Measurements from ENCODE around the gene MIB1. TPM values are rescaled to one million over a fixed set of nuclear protein-coding genes. Genes with fewer than 3 reads are reported as not detected.

Gene MIB1
- total and polyA plus RNA-seq, 10 of the 15 experiments (the other 5 are each of a cell fraction or from before 2014, with no cell fraction given), result 2.3 to 27.5 (median 10.4) TPM

- Histone ChIP-seq H2AFZ (ENCODE audit: control insufficient read depth, low read depth, low read length) (no peak overlapping the region), H3K36me3 (ENCODE audit: control insufficient read depth in 2 of 2, insufficient read depth in 2 of 2, low read length in 1 of 2) (no peaks in the 10 kb centered on the region), H3K27ac (ENCODE audit: control insufficient read depth, insufficient read depth) (no peak overlapping the region), H3K9ac (ENCODE audit: control insufficient read depth, insufficient read depth, low read length) (no peak overlapping the region), H3K79me2 (ENCODE audit: control insufficient read depth, insufficient read depth, low read length) (no peaks in the 10 kb centered on the region), H3K4me3 (no peak overlapping the region), H3K27me3 (replicated peaks in 1 of 2; ENCODE audit: control insufficient read depth in 2 of 2, insufficient read depth in 2 of 2, low read length in 1 of 2) (no peaks in the 10 kb centered on the region), H3K4me2 (ENCODE audit: control insufficient read depth, insufficient read depth) (no peak overlapping the region), H3K9me3 (replicated peaks; ENCODE audit: control insufficient read depth, insufficient read depth, low read length) (no peaks in the 10 kb centered on the region), H4K20me1 (ENCODE audit: control insufficient read depth, insufficient read depth) (no peaks in the 10 kb centered on the region), H3K4me1 (ENCODE audit: control insufficient read depth, insufficient read depth, low read length) (no peaks in the 10 kb centered on the region)
- no TSS peak for BruUV-seq (replicated peaks)
- ATAC-seq (no peak), FAIRE-seq (no peak), DNase-seq (ENCODE audit: low read depth, low spot score) (no peak)
- ChIA-PET SMC1A (ENCODE audit: uncharacterized antibody, unreplicated experiment) (no interaction called here), RAD21 (ENCODE audit: unreplicated experiment) (no interaction called here), POLR2A (interaction anchor here (1.0 kb wide), 1 partner anchor 9 kb away, joined by 4 read pairs; no protein-coding TSS in a partner anchor), CTCF (no interaction called here)
- intact Hi-C loops (cut with micrococcal nuclease; ENCODE audit: unreplicated experiment), result no loop called here
- 87% methylated on average over 2 of the region's 2 CpGs for WGBS (ENCODE audit: insufficient coverage, insufficient replicate concordance, low lambda C conversion rate, missing lambda C conversion rate)
- in situ Hi-C loops (cut with MboI), result no loop called here
- TF ChIP-seq ETV6 (conservative IDR thresholded peaks at IDR 0.05 in 1 of 2, IDR thresholded peaks at IDR 0.05 in 1 of 2; ENCODE audit: borderline replicate concordance in 1 of 2, low read depth in 1 of 2) (no peak), YY1 (IDR thresholded peaks at IDR 0.05; ENCODE audit: low read depth, low read length) (no peak), CEBPZ (IDR thresholded peaks at IDR 0.05; ENCODE audit: low read depth, low read length) (no peak), ZBTB40 (IDR thresholded peaks at IDR 0.05; ENCODE audit: borderline replicate concordance) (no peak), SUZ12 (IDR thresholded peaks at IDR 0.05; ENCODE audit: unreplicated experiment) (no peak), E4F1 (IDR thresholded peaks at IDR 0.05; ENCODE audit: borderline replicate concordance, partially characterized antibody) (no peak), ZBTB11 (CRISPR knock-in tag; IDR thresholded peaks at IDR 0.05) (no peak), ZZZ3 (IDR thresholded peaks at IDR 0.05; ENCODE audit: control insufficient read depth, insufficient read length, low read depth) (no peak), KDM1A (IDR thresholded peaks at IDR 0.05; ENCODE audit: borderline replicate concordance) (no peak), RELA (IDR thresholded peaks at IDR 0.05; ENCODE audit: borderline replicate concordance, partially characterized antibody) (no peak)
Measured at GRCh38 chr18:21722687-21723086, 17.9 kb upstream of the MIB1 start.
